ENCODE measurements around the gene GREB1L.

DNA sequence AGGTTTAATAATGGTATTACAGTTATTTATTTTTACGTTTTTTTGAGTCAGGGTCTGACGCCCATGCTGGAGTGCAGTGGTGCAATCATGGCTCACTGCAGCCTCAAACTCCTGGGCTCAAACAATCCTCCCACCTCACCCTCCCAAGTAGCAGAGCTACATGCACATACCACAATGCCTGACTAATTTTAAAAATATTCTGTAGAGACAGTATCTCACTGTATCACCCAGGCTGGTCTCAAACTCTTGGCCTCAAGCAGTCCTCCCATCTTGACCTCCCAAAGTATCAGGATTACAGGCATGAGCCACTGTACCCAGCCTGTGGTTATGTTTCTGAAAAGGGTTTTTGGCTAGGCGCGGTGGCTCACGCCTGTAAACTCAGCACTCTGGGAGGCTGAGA, 237.7 kb downstream of the GREB1L start:
- TF ChIP-seq, protein P1, sequence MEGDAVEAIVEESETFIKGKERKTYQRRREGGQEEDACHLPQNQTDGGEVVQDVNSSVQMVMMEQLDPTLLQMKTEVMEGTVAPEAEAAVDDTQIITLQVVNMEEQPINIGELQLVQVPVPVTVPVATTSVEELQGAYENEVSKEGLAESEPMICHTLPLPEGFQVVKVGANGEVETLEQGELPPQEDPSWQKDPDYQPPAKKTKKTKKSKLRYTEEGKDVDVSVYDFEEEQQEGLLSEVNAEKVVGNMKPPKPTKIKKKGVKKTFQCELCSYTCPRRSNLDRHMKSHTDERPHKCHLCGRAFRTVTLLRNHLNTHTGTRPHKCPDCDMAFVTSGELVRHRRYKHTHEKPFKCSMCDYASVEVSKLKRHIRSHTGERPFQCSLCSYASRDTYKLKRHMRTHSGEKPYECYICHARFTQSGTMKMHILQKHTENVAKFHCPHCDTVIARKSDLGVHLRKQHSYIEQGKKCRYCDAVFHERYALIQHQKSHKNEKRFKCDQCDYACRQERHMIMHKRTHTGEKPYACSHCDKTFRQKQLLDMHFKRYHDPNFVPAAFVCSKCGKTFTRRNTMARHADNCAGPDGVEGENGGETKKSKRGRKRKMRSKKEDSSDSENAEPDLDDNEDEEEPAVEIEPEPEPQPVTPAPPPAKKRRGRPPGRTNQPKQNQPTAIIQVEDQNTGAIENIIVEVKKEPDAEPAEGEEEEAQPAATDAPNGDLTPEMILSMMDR (IDR thresholded peaks at IDR 0.05), result no peak
- TF ChIP-seq EZH2 (IDR thresholded peaks at IDR 0.05; ENCODE audit: borderline replicate concordance, insufficient read depth, low read depth, low read length, poor library complexity, severe bottlenecking), result no peak

All from B cell (primary cell).